Activated CD4-positive, alpha-beta T cell treated with anti-CD3 and anti-CD28 coated beads, Interleukin-2, amount 10 ng/mL, durations not matched to agents 24 days and 14 days (primary cell): Measurements from ENCODE around the gene LRRC28. TPM values are rescaled to one million over a fixed set of nuclear protein-coding genes. Genes with fewer than 3 reads are reported as not detected.

ENCODE experiments used
- DNase-seq: peaks from one replicate; pipeline ENCODE4 v3.0.0; 2022
- H3K27ac Mint-ChIP-seq: one replicate; pipeline ENCODE4 v1.8.0; 2022; ENCODE audit warnings: mild to moderate bottlenecking, mixed read lengths
- H3K27me3 Mint-ChIP-seq: one replicate; pipeline ENCODE4 v1.8.0; 2022; ENCODE audit warnings: mixed read lengths
- H3K36me3 Mint-ChIP-seq: one replicate; pipeline ENCODE4 v1.8.0; 2022; ENCODE audit warnings: low read depth, mild to moderate bottlenecking, mixed read lengths
- H3K4me1 Mint-ChIP-seq: one replicate; pipeline ENCODE4 v1.8.0; 2021; ENCODE audit warnings: mixed read lengths
- H3K4me3 Mint-ChIP-seq: one replicate; pipeline ENCODE4 v1.8.0; 2022; ENCODE audit warnings: mild to moderate bottlenecking, moderate library complexity, mixed read lengths
- H3K9me3 Mint-ChIP-seq: one replicate; pipeline ENCODE4 v1.8.0; 2021; ENCODE audit warnings: mixed read lengths
- intact Hi-C: fragments of 100-400 bp; cut with micrococcal nuclease; formaldehyde crosslinking; loops from one replicate; pipeline ENCODE4 v1.15.1; 2023
- total RNA-seq: library from RNA; stranded (reverse); gene quantifications from 2 replicates; pipeline ENCODE4 v1.2.3, GENCODE V29; 2022

The LRRC28 gene
- total RNA-seq, 1 donor from 2014 or later: 15.1 TPM

DNA sequence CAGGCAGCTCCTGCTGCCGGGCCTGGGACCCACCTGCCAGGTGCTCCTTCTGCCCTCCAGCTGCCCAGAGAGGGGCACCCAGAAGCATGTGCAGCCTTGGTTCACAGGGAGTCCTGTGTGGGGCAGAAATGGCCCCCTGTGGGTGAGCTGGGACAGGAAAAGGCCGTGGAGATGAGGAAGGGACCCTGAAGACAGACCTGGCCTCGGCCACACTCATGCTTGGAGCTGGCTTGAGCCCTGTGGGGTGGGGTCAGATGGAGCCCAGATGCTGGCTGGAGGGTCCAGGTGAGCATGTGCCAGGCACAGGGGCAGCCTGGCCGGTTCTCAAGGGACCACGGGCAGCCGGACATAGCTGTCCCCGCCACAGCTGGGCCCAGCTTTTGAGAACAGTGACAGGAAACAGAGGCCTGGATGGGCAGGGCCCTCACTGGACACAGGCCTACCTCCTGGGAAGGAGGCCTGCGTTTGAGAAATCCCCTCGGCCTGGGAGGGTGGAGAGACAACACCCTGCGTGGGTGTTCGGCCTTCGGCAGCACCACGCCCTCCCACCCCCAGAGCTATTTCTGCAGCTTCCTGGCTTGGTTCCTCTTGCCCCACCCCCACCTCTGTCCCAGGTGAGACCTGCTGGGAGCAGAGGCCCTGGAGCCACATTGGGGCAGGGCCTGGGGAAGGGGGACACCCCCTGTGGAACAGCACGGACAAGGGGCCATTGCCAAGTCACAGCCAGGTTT is 181.9 kb downstream of the LRRC28 start:
- intact Hi-C loops: no loop called here
- peaks cover 5% of the 10 kb centered on the region for H3K27me3 Mint-ChIP-seq
- H3K9me3 Mint-ChIP-seq: no peaks in the 10 kb centered on the region
- H3K4me1 Mint-ChIP-seq: peaks cover 11% of the 10 kb centered on the region
- no peak for DNase-seq
- H3K4me3 Mint-ChIP-seq: no peak overlapping the region
- no peak overlapping the region for H3K27ac Mint-ChIP-seq
- no peaks in the 10 kb centered on the region for H3K36me3 Mint-ChIP-seq

DNA sequence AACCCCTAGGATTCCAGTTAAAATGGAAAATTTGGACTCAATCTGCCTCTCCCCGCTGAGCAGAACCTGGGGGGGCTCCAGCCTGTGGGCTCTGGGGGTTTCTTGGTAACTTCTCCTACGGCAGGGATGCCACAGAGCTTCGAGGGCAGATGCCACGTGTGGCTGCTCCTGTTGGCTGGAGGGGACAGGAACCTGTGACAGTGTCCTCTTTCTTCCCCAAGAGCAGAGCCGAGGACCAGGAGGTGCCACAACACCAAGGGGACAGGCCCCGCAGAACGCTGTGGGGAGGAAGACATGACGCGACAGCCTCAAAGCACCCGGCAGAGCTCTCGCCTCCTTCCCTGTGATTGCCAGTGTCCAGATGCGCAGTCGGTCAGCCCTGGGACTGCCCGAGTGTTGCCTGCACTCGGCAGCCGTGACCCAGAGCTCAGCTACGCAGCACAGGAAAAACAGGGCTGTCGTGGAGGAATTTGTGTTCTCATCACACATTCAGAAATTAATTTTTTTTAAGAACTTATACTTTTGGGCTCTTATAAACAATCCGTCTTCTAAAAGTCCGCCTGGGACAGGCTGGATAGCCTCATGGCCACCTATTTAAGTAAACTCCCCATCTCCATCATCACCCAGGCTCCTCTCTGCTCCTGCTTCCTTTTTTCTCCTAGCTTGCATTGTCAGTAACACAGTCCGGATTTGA is 182.6 kb downstream of the LRRC28 start:
- intact Hi-C loops: no loop called here
- H3K27me3 Mint-ChIP-seq: peaks cover 6% of the 10 kb centered on the region
- no peaks in the 10 kb centered on the region for H3K9me3 Mint-ChIP-seq
- peaks cover 13% of the 10 kb centered on the region for H3K4me1 Mint-ChIP-seq
- H3K36me3 Mint-ChIP-seq: no peaks in the 10 kb centered on the region
- H3K4me3 Mint-ChIP-seq: no peak overlapping the region
- H3K27ac Mint-ChIP-seq: no peak overlapping the region
- DNase-seq: no peak

DNA sequence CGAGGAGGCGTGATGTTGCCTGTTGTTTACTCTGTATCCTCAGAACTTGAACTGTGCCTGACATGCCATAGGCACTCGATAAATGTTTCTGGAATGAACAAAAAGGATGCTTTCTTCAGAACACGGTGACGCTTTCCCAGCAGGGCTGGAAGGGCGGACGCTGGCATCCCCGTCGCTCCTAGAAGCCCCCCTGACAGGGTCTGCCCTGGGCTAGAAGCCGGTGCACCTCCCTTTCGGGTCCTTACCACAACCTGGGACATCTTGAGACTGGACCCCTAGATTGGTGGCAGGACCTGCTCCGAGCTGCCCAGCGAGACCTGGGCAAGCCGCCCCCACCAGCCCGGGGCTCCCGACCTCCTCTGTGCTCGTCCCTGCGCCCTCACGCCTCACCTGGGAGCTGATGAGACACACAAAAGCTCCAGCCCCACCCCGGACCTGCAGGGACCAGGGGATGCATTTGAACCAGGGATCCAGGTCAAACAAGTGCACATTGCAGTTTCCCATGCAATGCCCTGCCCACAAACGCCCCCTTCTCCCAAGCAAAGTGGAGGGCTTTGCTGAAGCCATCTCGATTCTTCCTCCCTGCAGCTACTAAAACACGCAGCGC is 183.3 kb downstream of the LRRC28 start:
- peaks cover 13% of the 10 kb centered on the region for H3K4me1 Mint-ChIP-seq
- H3K36me3 Mint-ChIP-seq: no peaks in the 10 kb centered on the region
- no peak for DNase-seq
- no peaks in the 10 kb centered on the region for H3K9me3 Mint-ChIP-seq
- intact Hi-C loops: no loop called here
- H3K27ac Mint-ChIP-seq: no peak overlapping the region
- peaks cover 6% of the 10 kb centered on the region for H3K27me3 Mint-ChIP-seq
- H3K4me3 Mint-ChIP-seq: no peak overlapping the region

DNA sequence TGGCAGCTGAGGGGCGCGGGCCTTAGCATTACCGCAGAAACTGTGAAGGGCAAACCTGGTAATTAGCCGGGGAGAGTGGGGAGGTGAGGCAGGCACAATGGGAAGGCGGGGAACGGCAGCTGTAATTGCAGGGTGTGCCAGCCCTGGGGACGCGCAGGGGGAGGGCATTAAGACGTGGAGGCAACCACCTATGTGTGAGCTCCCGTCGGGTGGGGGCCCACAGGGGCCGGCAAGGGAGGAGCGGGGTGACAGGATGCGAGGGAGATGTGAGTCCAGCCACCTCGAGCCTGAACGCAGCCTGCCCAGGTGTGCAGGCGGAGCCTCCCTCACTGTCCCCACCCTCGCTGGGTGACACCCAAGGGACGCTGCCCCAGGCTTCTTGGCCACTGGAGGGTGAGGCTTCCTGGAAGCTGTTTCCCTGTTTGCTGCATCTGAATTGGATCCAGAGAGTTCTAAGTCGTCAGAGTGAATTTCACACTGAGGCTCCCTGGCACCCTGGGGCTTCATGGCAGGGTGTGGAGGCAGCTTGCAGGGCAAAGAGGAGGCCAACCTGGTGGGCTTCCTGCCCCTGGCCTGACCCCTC is 183.9 kb downstream of the LRRC28 start:
- Mint-ChIP-seq H3K4me1 (peaks cover 11% of the 10 kb centered on the region), H3K9me3 (no peaks in the 10 kb centered on the region), H3K27ac (no peak overlapping the region), H3K36me3 (no peaks in the 10 kb centered on the region), H3K4me3 (no peak overlapping the region), H3K27me3 (peaks cover 6% of the 10 kb centered on the region)
- intact Hi-C loops: no loop called here
- DNase-seq: no peak

DNA sequence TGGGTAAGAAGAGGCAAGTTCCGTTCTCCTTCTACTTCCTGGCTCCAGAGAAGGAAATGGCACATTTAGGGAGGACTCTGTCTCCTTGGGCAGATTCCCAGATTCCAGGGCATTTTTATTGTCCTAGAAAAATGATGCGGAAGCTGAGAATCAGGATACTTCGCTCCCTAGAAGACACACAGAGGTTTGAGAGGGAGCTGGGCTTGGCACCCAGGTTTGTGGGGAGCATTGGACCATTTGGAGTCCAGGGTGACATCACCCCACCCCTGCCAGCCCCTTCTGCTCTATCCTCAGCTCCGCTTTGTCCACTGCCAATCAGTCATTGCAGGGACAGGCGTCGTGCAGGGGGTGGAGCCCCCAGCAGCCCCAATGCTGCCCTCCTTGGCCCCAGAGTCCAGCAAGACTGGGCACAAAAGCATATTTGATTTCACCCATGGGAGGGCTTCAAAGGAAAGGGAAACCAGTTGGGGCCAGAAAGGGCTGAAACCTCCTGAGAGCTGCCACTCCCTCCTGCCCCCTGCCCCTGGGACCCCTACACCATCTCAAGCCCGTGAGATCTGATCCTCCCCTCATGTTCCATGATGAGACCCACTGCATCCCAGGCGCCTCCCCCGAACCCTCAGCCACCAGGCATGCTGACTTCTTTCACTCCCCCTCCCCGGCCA is 184.7 kb downstream of the LRRC28 start:
- Mint-ChIP-seq H3K36me3 (no peaks in the 10 kb centered on the region), H3K27ac (no peak overlapping the region), H3K27me3 (peaks cover 6% of the 10 kb centered on the region), H3K4me3 (no peak overlapping the region), H3K9me3 (no peaks in the 10 kb centered on the region), H3K4me1 (peaks cover 11% of the 10 kb centered on the region)
- DNase-seq: no peak
- intact Hi-C loops: no loop called here

DNA sequence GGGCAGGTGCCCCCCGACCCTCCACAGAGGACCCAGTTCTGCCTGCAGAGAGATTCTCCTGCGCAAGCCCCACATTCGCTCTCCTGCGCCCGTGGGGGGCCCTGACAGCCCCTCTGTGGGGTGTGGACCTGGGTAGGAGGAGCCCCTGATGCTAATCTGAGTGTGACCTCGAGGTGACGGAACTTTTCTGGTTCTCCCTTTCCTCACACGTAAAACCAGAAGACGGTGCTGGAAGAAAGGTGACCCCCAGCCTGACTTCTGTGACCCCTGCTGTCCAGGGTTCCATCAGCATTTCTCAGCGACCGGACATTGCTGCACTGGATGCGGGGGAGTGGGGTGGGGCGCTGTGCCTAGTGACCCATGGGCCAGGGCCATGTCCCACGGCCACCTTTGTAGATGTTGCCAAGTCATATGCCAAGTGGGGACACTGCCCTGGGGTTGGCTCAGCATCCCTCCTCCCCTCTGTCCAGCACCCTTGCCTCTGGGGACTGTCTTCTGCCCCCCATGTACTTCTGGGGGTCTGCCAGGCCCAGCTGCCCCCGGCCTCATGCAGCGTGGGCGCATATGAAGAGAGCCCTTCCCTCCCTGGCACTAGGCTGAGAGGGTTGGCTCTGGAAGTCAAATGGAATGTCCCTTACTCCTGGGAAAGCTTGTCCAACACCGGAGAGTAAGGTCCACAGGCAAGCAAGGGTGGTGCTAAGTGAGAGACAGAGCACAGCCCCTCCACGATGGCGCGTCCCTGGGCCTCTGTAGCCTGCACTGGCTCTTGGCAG is 185.4 kb downstream of the LRRC28 start:
- Mint-ChIP-seq H3K4me1 (peaks cover 14% of the 10 kb centered on the region), H3K9me3 (no peaks in the 10 kb centered on the region), H3K4me3 (no peak overlapping the region), H3K27me3 (peaks cover 6% of the 10 kb centered on the region), H3K27ac (no peak overlapping the region), H3K36me3 (no peaks in the 10 kb centered on the region)
- intact Hi-C loops: no loop called here
- no peak for DNase-seq

DNA sequence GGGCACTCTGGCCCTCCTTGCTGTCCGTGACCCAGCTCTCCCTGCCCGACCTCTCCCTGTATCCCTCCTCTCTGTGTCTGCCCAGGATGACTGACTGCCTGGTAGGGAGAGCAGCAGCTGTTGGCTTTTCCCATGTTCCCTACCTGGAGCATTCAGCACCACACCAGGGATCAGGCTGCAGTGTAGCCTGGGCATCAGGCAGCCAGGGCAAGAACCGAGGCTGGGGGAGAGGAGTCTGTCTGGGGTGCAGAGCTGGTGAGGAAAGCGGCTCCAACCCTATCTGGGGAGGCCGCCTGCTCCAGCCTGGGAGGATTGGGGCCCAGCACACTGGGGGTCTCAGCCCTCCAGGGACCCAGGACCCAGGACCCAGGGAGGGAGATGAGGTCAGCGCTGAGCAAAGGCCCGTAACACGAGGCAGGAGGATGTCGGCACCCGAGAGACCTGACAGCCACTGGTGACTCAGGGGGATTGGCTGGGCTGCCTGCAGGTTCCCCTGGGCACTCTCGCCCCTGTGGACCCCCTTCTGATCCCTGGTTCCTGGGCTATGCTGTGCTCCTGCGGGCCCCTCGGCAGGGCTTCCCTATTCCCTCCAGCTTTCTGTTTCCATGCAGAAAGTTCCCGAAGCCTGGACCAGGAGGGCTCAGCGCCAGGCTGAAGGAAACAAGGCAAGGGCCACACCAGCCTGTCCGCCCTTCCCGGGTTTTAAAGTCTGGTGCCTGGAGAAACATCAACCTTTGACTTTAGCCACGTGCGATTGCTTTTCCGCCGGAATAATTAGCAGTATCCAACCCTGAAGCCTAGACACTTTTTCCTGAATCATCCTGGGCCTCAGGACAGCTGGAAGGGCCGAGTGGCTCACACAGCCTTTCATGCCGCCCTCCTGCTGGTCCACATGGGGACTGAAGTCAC is 186.3 kb downstream of the LRRC28 start:
- peaks cover 6% of the 10 kb centered on the region for H3K27me3 Mint-ChIP-seq
- peaks cover 21% of the 10 kb centered on the region for H3K4me1 Mint-ChIP-seq
- no peak overlapping the region for H3K4me3 Mint-ChIP-seq
- no peak overlapping the region for H3K27ac Mint-ChIP-seq
- DNase-seq: no peak
- H3K9me3 Mint-ChIP-seq: no peaks in the 10 kb centered on the region
- no peaks in the 10 kb centered on the region for H3K36me3 Mint-ChIP-seq
- intact Hi-C loops: no loop called here

DNA sequence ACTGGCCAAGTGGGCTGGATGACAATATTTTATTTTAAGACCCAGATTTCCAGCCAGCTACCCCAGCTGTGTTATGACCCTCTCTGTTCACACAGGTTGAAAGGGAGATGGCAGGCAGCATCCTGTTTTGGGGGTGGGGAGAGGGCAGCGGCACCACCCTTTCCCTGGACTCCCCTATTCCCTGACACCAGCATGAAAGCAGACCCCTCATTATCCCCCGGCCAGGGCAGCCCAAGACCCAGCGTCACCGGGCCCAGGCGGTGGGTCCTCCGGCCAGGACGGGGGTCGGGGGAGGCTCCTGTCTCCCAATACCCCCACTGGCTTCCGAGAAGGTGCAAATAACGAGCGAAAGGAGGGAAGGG is 186.9 kb downstream of the LRRC28 start:
- Mint-ChIP-seq H3K27ac (no peak overlapping the region), H3K27me3 (peaks cover 6% of the 10 kb centered on the region), H3K4me1 (peaks cover 28% of the 10 kb centered on the region), H3K9me3 (no peaks in the 10 kb centered on the region), H3K36me3 (no peaks in the 10 kb centered on the region), H3K4me3 (no peak overlapping the region)
- no peak for DNase-seq
- intact Hi-C loops: no loop called here

DNA sequence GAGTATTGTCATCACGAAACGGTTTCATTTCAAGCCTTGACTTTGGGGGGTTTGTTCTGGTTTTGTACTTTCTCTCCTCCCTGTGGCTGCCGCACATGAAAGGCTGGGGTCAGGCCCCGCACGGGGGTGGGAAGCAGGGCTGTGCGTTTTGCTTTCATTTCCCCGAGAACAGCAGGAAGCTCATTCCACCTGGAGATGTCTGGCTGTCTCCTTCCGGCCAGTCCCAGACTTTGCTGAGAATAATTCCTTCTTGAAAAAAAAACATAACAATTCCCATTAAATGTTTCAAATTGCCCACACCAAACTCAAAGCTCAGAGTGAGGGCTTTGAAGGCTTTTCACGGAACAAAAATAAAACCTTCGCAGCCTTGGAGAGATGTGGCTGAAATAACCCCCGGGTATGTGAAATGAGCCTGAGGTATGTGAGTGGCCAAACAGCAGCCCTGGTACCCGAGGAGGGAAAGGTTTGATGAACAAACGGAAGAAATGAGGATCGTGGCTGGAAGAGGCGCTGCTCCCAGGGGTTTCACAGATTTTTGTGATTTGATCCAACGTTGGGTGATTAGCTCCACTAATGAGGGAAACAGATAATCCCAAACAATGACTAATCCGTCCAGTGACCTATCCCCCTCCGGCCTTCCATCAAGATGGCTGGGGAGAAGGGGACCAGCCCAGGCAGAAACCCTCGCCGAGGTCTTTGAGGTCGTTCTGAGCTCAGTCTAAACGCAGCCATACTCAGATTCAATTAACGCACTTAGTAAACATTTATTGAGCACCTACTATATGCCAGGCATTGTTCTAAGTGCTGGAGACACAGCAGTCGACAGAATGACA is 187.6 kb downstream of the LRRC28 start:
- Mint-ChIP-seq H3K9me3 (no peaks in the 10 kb centered on the region), H3K4me1 (peaks cover 31% of the 10 kb centered on the region), H3K27ac (no peak overlapping the region), H3K27me3 (peaks cover 6% of the 10 kb centered on the region), H3K36me3 (no peaks in the 10 kb centered on the region), H3K4me3 (peak overlapping the region; percentile 37)
- intact Hi-C loops: no loop called here
- DNase-seq: peak; percentile 77

DNA sequence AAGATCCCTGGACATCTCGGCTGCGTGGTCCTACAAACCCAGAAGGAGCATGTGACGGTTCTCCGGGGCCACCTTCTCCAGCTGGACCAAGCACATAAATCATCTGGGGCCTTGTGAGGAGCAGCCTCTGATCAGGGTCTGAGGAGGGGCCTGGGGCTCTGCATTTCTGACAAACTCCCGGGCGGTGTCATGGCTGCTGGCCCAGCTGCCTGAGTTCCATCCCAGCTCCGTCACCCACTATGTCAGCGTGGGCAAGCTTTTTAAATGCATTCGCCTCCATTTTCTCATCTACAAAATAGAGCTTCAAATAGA is 188.2 kb downstream of the LRRC28 start:
- no peak for DNase-seq
- Mint-ChIP-seq H3K9me3 (no peaks in the 10 kb centered on the region), H3K36me3 (no peaks in the 10 kb centered on the region), H3K4me1 (peaks cover 30% of the 10 kb centered on the region), H3K4me3 (no peak overlapping the region), H3K27me3 (peaks cover 4% of the 10 kb centered on the region), H3K27ac (no peak overlapping the region)
- intact Hi-C loops: no loop called here

DNA sequence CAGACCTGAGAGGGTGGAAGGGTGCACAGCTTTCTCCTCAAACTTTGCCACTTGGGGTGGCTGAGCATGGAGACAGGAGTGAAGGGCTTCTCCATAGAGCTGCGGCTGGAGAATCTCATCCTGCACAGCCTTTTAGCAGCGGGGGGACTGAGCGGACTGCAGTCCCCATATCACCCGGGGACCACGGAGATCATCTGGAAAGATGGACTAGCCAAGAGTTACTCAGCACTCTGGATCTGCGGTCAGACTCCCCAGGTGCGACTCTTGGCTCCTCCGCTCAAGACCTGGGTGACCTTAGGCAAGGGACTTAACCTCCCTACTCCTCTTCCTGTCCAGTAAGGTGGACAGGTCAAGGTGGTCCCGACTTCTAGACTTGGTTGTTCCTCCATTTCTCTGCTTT is 188.7 kb downstream of the LRRC28 start:
- Mint-ChIP-seq H3K27ac (no peak overlapping the region), H3K36me3 (no peaks in the 10 kb centered on the region), H3K4me1 (peaks cover 33% of the 10 kb centered on the region), H3K9me3 (no peaks in the 10 kb centered on the region), H3K4me3 (no peak overlapping the region), H3K27me3 (peaks cover 4% of the 10 kb centered on the region)
- intact Hi-C loops: loop anchor here (5.0 kb wide), 2 partner anchors 62 to 262 kb away; no protein-coding TSS in a partner anchor
- no peak for DNase-seq
